ENCODE measurements around the gene NUTM2F.

DNA sequence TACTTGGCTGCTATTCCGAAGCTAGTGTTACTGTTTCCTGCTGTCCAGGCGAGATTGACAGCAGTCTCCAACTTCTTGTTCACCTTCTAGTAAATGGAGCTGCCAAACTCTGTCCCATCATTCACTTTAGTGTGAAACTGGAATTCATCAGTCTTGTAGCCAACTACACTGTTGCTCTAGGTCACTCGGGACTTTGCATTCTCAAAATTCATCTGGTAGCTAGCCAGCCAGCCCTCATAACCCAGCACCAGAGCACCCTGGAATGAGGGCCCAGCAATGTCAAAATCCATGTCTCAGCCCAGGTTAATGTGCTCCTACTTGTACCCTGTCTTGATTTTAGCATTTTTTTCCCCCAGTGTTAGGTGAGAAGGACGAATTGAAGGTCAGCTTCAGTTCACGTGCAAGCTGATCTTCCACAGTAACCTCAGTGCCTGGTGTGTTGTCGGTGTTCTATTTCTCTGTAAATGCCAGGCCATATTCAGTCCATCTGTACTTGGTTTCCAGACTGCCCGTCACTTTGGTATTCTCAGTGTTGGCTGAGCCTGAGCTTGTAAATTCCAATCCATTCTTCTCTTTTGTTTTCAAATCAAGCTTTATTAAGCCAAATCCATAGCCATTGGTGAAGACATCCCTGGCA is 40.4 kb downstream of the NUTM2F start:
- TF ChIP-seq ZNF121 (CRISPR knock-in tag; conservative IDR thresholded peaks at IDR 0.05) (no peak), CHD4 (IDR thresholded peaks at IDR 0.05; ENCODE audit: insufficient read depth, insufficient replicate concordance, low read depth, low read length, poor library complexity, severe bottlenecking) (no peak), TAF1 (IDR thresholded peaks at IDR 0.05; ENCODE audit: control insufficient read depth, extremely low read depth, insufficient read depth, low read length, severe bottlenecking) (no peak), NR3C1 (CRISPR knock-in tag; IDR thresholded peaks at IDR 0.05) (no peak)
- TF ChIP-seq, protein P1, sequence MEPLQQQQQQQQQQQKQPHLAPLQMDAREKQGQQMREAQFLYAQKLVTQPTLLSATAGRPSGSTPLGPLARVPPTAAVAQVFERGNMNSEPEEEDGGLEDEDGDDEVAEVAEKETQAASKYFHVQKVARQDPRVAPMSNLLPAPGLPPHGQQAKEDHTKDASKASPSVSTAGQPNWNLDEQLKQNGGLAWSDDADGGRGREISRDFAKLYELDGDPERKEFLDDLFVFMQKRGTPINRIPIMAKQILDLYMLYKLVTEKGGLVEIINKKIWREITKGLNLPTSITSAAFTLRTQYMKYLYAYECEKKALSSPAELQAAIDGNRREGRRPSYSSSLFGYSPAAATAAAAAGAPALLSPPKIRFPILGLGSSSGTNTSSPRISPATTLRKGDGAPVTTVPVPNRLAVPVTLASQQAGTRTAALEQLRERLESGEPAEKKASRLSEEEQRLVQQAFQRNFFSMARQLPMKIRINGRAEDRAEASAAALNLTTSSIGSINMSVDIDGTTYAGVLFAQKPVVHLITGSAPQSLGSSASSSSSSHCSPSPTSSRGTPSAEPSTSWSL (CRISPR knock-in tag; IDR thresholded peaks at IDR 0.05; ENCODE audit: borderline replicate concordance): no peak
- TF ChIP-seq, protein P2, sequence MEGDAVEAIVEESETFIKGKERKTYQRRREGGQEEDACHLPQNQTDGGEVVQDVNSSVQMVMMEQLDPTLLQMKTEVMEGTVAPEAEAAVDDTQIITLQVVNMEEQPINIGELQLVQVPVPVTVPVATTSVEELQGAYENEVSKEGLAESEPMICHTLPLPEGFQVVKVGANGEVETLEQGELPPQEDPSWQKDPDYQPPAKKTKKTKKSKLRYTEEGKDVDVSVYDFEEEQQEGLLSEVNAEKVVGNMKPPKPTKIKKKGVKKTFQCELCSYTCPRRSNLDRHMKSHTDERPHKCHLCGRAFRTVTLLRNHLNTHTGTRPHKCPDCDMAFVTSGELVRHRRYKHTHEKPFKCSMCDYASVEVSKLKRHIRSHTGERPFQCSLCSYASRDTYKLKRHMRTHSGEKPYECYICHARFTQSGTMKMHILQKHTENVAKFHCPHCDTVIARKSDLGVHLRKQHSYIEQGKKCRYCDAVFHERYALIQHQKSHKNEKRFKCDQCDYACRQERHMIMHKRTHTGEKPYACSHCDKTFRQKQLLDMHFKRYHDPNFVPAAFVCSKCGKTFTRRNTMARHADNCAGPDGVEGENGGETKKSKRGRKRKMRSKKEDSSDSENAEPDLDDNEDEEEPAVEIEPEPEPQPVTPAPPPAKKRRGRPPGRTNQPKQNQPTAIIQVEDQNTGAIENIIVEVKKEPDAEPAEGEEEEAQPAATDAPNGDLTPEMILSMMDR (IDR thresholded peaks at IDR 0.05 in 2 of 3, conservative IDR thresholded peaks at IDR 0.05 in 1 of 3; ENCODE audit: insufficient read depth in 2 of 3, low read depth in 1 of 3, low read length in 3 of 3): no peak
- TF ChIP-seq, protein P3, sequence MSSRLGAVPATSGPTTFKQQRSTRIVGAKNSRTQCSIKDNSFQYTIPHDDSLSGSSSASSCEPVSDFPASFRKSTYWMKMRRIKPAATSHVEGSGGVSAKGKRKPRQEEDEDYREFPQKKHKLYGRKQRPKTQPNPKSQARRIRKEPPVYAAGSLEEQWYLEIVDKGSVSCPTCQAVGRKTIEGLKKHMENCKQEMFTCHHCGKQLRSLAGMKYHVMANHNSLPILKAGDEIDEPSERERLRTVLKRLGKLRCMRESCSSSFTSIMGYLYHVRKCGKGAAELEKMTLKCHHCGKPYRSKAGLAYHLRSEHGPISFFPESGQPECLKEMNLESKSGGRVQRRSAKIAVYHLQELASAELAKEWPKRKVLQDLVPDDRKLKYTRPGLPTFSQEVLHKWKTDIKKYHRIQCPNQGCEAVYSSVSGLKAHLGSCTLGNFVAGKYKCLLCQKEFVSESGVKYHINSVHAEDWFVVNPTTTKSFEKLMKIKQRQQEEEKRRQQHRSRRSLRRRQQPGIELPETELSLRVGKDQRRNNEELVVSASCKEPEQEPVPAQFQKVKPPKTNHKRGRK (tag; IDR thresholded peaks at IDR 0.05): no peak
